Measurements from ENCODE around the gene MIPOL1. TPM values are rescaled to one million over a fixed set of nuclear protein-coding genes. Genes with fewer than 3 reads are reported as not detected.

Gene MIPOL1

DNA sequence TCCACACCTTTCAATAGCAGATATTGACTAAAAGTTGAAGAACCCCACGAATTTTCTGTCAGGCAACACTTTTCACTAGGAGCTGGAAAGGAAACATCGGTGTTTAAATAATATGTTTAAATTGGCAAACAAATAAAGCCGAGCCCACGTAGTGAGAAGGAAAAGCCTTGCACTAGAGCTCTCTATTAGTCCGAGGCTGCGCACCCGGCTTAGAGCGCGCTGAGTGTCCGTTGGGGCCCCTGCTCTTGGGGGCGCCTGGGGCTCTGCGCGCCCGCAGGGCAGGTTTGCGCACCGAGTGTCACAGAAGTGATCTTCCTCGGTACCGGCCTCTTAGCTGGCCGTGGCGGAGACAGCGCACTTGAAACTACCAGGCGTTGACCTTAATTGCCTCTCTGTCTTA lies 404.1 kb downstream of the MIPOL1 start:
- no peak overlapping the region for H2BK5ac ChIP-seq (ENCODE audit: low read length)
- H3K4me3 ChIP-seq (ENCODE audit: low read length): no peak overlapping the region
- H3K27ac ChIP-seq (ENCODE audit: low read depth, low read length): no peak overlapping the region
- H3K23ac ChIP-seq (ENCODE audit: low read length): no peak overlapping the region
- no peak overlapping the region for H4K5ac ChIP-seq (ENCODE audit: low read length)
- H2BK120ac ChIP-seq (ENCODE audit: low read depth, low read length): no peak overlapping the region
- no peak overlapping the region for H3K4ac ChIP-seq (ENCODE audit: low read depth, low read length)
- H3K4me2 ChIP-seq (ENCODE audit: low read length): no peak overlapping the region
- DNase-seq: no peak
- H3K4me1 ChIP-seq (ENCODE audit: control insufficient read depth, low read depth, low read length): no peaks in the 10 kb centered on the region
- no peak overlapping the region for H3K18ac ChIP-seq (ENCODE audit: low read length)
- H2BK15ac ChIP-seq (replicated peaks; ENCODE audit: low read depth): no peak overlapping the region
- no peak overlapping the region for H3K56ac ChIP-seq (ENCODE audit: low read length)
- H3K27me3 ChIP-seq (ENCODE audit: insufficient read depth, low read length, poor library complexity): peaks cover 51% of the 10 kb centered on the region
- no peak overlapping the region for H2AK5ac ChIP-seq (ENCODE audit: low read length)
- no peak overlapping the region for H4K8ac ChIP-seq (ENCODE audit: low read depth, low read length)
- no peaks in the 10 kb centered on the region for H3K79me1 ChIP-seq (ENCODE audit: low read length)
- no peak overlapping the region for H3K9ac ChIP-seq (ENCODE audit: low read length)
- WGBS (ENCODE audit: extremely low coverage, insufficient coverage, low lambda C conversion rate): no CpG with 5 or more reads among the region's 22 CpGs
- no peaks in the 10 kb centered on the region for H3K36me3 ChIP-seq (ENCODE audit: control insufficient read depth, insufficient read depth, low read length)
- H3K79me2 ChIP-seq (ENCODE audit: control insufficient read depth, insufficient read depth, low read length): no peaks in the 10 kb centered on the region

Small RNAs within 50 kb of the gene (small RNA-seq; reads per million reads assigned to genes)
- not detected for gene RNU6-273P (ENCODE audit: insufficient read depth)
- not detected for gene RNU6-886P (ENCODE audit: insufficient read depth)

Data from mesendoderm (in vitro differentiated cells).